Measurements from ENCODE around the gene LRRFIP1.
"Not testable (repeated sequence)": the region's sequence is repeated elsewhere in the genome, so short reads cannot be mapped to it uniquely, and the experiment has no call there.

The LRRFIP1 gene

DNA sequence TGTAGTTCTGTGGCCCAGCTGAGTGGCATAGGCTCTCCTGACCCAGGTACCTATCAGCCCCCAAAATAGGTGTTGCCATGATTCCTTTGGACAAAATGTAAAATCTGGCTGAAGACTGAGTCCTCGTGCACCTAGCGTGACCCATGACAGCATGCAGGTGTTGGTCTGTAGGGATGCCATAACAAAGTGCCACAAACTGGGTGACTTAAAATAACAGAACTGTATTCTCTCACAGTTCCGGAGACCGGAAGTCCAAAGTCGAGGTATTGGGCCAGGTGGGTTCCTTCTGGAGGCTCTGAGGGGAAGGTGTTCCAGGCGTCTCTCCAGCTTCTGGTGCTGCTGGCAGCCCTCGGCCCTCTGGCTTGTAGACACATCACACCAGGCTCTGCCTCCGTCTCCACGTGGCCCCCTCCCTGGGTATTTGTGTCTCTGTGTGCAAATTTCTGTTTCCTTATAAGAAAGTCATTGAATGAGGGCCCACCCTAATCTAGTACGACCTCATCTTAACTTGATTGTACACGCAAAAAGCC is 34.5 kb downstream of the LRRFIP1 start:
- DNase-seq (ENCODE audit: low read depth in 2 of 2): no peak

DNA sequence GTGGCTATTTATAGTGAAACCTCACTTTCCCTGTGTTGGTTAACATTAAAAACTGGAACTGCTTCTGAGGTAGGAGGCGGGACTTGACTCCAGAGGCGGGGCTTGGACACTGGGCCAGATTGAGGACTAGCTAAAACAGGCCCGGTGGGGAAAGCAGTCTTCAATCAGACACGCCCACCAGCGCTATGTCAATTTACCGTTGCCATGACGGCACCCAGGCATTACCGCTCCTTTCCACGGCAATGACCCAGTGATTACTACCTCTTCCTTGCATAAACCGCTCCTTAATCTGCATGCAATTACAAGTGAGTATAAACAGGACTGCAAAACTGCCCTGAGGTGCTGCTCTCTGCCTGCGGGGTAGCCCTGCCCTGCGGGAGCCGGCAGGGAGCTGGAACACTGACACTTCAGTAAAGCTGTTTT is 35.3 kb downstream of the LRRFIP1 start:
- DNase-seq (ENCODE audit: low read depth in 2 of 2): peak; percentile 41 to 44

DNA sequence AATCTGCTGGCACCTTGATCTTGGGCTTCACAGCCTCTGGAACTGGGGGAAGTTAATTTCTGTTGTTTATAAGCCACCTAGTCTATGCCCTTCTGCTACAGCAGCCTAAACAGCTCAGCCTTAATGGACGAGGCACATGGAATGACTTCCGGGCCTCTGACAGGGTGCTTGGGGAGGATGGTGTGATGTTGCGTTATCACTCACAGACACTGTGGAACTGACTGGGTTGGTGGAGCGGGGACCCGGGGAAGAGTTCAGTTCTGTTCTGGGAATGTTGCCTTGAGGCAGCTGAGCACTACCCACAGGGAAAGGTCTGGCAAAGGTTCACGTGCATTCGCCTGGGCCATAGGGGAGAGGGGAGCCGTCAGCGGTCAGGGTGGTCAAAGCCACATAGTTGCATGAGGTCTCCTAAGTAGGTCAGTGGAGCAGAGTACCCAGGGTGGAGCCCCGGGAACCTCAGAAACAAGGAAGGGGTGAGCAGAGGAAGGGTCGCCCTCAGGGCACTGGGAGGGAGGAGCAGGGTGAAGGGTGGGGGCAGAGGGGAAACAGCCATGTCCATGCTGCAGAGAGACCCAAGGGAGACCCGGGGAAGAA is 36.2 kb downstream of the LRRFIP1 start:
- DNase-seq (ENCODE audit: low read depth in 2 of 2): no peak

DNA sequence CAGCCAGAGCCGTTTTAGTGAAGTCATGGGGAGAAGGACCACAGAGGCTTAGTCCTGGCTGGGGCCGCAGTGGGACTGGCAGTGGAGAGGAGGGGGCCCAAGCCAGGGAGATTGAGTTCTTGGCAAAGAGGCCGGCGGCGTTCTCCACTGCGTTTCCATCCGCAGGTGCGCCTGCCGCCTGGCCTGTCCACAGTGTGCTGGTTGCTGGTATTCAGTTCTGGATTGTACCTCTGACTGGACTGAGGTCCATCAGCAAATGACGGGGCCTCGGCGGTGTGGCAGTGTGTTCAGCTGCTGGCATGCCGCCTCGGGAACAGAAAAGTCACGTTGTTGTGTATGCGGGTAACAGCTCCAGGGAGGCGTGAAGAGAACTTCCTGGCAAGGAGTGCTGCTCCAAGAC is 36.8 kb downstream of the LRRFIP1 start:
- DNase-seq (ENCODE audit: low read depth in 2 of 2): no peak

DNA sequence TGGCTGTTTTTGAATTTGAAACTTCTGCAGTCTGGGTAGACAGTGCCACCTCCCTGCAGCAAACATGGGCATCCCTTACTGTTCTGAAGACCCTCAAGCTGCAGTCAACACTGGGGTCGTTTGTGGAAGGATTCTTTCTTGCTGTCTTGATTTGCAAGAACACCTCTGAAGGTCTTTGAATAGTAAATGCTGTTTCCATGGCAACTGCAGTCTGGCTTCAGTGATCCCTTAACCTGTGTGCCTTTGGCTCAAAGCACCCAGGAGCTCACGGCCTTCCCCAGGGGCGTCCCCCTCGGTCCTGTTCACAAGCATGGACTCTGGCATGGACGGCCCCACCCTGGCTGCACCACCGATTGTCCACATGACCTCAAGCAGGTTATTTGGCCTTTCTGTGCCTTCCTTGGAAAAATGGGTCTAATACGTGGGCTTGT is 38.3 kb downstream of the LRRFIP1 start:
- no peak for DNase-seq (ENCODE audit: low read depth in 2 of 2)

DNA sequence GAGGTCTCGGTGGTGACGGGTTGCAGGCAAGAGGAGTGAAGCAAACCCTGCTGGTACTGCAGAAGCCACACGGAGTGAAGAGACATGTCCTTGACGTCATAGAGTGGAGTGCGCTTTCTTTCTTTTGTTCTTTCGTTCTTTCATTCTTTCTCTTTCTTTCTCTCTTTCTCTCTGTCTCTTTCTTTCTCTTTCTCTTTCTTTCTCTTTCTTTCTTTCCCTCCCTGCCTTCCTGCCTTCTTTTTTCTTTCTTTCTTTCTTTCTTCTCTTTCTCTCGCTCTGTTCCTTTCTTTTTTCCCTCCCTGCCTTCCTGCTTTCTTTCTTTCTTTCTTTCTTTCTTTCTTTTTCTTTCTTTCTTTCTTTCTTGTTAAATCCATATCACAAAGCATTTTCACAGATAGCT is 39.2 kb downstream of the LRRFIP1 start:
- DNase-seq (ENCODE audit: low read depth in 2 of 2): no peak

DNA sequence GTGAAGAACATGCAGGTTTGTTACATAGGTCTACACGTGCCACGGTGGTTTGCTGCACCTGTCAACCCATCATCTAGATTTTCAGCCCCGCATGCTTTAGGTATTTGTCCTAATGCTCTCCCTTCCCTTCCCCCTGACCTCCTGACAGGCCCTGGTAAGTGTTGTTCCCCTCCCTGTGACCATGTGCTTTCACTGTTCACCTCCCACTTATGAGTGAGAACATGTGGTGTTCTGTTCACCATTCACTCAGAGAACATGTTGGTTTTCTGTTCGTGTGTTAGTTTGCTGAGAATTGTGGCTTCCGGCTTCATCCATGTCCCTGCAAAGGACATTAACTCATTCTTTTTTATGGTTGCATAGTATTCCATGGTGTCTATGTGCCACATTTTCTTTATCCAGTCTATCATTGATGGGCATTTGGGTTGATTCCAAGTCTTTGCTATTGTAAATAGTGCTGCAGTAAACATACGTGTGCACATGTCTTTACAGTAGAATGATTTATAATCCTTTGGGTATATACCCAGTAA is 39.7 kb downstream of the LRRFIP1 start:
- not testable (repeated sequence) for DNase-seq (ENCODE audit: low read depth in 2 of 2)

DNA sequence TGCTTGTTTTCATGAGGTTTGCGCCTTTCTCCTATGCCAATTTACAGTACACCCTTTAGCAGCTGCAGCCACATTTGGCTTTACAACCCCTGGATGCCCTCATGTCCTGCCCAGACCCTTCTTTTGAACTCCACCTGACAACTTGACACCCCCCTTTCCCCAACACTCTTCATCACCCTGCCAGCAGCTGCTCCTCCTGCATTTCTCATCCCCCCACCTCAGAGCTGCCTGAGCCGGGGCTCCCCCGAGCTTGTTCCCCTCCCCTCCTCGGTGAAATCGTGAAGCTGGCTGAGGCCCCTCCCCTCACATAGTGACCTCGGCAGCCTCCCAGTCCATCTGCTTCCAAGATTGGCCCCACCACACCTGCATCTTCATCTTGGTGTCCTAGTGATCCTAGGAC is 40.5 kb downstream of the LRRFIP1 start:
- no peak for DNase-seq (ENCODE audit: low read depth in 2 of 2)

DNA sequence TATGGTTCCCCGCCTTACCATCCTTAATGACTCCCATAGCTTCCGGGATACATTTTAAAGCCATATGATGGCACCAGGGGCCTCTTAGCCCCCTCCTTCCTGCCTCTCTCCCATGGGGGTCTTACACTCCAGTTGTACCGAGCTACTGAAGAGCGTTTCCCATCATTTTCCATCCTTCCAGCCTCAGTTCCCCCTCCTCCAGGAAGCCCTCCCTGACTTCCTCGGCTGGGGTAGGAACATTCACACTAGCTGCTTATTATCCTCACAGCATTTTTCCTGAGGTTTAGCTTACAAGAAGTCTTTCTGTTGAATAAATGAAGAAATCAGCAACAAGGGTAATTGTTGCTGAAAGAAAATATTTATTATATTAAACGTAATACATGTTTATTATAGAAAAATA is 41.1 kb downstream of the LRRFIP1 start:
- no peak for DNase-seq (ENCODE audit: low read depth in 2 of 2)

DNA sequence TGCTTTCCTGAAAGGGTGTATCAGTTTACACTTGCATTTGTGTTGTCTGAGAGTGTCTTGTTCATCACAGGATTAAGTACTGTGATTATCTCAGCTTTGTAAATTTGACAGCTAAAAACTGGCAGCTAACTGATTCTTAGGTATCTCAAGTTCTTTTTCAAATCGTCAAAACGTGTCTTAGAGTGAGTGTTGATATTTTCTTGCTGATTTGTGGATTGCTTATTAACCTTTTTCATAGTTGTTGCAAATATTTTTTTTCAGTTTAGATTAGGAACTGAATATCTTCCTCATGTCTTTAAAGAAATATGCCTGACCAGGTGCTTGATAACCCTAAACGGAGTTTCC is 41.9 kb downstream of the LRRFIP1 start:
- DNase-seq (ENCODE audit: low read depth in 2 of 2): no peak

DNA sequence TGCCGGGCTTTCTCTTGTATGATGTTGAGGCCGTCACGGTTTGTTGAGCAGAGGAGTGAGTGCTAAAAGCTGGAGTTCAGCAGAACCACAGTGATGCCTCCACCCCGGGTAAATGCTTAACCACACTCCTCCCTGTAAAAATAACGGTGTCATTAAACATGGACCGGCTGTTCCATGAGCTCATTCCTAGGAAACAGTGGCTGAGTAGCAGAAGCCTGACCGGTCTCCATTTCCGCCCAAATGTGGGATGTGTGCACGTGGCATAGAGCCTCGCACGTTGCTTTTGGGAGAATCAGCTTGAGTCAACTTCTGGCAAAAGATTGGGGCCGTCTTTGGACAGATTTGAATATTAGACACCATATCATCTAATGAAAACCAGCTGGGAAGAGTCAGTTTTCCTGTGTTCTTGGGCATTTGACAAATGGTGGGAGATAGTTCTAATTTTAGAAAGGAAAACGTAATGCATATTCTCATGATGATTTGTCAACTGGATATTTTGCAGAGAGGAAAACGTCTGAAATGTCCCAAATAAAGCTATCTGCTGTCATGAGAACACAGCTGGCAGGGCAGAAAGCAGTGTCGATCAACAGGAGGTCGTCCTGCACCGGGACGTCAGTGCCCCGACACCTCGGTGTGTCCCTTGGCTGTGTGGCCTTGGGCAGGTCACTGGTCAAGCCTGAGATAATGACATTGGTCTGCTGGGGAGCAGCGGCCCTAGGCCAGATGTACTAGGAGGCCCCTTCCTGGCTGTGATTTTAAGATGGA is 42.4 kb downstream of the LRRFIP1 start:
- DNase-seq (ENCODE audit: low read depth in 2 of 2): no peak

DNA sequence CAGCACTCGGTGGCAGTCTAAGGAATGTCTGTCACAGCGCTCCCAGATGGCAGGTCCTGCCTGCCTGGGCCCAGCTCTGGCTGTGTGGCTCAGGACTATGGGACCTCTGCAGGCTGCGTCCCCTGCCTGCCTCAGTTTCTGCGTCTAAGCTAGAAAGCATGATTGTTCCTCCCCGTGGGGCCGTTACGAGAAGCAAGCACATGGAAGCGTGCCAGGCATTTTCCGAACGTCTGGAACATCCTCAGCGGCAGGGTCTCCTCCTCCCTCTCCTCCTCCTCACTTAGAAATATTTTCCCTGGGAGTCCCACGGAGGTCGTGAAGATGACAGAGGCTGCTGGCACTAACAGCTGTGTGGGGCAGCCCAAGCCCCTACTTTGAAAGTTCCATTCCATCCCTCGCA is 43.3 kb downstream of the LRRFIP1 start:
- no peak for DNase-seq (ENCODE audit: low read depth in 2 of 2)

DNA sequence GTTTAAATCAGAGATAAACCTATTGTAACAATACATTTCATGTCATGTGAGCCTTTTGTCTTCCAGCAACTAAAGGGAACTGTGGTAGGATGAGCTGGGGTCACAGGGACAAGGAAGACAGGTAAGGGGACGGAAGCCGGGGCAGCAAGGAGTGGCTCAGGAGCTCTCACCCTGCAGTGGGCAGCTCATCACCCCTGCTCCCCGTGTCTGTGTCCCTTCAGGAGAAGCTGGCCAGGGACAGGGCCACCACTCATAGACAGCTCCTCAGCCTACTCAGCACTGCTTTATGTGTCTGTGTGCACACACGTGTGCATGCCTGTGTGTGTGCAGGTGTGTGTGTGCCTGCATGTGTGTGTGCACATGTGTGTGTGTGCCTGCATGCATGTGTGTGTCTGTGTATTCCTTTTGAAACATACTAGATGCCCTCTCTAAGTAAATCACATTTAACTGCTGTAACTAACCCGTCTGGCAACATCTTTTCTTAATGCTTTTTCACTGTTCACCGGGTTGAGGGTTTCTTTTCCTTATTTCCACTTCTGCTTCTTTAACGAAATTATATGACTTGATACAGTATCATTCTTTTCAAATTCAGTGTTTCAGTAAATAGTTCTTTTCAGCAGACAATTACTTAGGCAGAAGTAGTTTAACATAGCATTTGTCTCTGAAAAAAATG is 44.2 kb downstream of the LRRFIP1 start:
- DNase-seq (ENCODE audit: low read depth in 2 of 2): no peak

DNA sequence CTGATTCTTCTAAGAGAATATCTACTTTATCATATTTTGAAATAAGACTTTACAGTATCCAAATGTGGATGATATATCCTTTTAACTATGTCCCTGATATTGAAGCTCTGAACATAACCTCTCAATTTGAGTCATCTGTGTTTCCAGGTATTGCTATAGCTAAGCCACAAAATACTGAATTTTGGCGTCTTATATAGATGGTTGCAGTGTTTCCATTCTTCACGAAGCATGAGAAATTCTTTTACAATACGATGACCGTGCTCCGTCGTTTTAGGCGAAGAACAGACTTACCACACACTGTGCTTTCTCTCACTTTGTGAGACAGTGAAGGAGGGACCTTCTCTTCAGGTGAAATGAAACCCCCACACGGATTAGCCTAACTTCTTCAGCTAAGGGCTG is 45.3 kb downstream of the LRRFIP1 start:
- DNase-seq (ENCODE audit: low read depth in 2 of 2): no peak

DNA sequence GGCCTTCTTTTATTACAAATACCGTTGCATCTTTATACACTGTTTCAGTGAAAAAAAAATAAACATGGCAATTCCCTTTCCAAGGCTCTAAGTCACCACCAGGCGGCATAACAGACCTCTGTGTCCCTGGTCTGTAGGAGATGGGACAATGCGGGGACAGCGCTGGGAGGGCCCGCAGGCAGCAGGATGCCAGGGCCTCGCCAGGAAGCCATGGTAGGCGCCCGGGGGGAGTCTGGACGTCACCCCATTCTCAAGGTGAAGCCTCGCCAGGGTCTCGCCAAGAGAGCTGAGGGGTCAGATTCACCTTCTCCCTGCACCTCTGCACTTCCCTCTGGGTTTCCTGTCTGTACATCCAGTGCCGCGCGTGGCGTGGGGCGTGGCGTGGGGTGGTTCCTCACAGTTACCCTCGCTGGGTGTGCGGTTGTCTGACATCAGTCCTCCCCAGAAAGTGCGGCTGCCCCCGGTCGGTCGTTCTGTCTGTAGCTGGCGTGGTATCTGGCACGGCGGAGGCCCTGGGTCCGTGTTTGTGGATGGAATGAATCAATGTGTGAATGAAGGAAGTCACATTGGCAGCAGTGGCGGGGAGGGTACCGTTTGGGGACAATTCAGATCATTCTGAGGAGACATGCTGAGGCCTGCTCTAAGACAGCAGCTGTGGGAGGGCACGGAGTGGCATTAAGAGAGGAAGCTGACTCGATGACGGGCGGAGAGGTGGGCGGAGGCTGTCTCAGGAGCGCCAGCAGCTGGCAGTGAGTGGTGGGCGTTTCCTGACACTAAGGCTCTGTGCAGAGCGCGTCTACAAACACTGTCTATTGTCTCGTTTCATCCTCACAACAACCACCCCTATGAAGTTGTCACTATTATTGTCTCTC is 46.0 kb downstream of the LRRFIP1 start:
- peak; percentile 72 to 81 for DNase-seq (ENCODE audit: low read depth in 2 of 2)

DNA sequence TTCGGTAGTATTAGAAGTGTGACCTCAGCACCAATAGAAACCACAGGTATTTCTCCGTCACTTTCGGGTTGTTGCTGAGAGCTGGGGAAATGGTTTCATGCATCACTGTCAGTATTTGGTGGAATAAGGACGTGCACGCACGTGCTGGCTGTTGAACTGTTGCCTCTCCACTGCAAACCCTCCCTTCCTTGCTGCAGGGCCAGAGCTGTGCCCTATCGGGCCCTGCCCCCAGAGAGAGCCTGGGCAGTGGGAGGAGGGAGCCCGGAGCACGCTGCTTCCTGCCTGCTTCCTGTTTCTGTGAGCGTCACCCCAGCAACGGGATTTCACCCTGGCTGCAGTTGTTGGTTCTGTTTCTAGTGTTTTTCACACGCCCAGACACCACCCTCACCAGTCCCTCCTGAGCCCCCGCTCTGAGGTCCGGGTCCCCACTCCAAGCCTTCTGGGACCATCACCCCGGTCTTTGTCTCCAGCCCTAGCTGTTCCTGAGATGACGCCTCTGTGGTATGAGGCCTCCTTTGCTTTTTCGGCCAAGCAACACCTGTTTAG is 47.4 kb downstream of the LRRFIP1 start:
- peak in 1 of 2 donors; percentile 57 for DNase-seq (ENCODE audit: low read depth in 2 of 2)

DNA sequence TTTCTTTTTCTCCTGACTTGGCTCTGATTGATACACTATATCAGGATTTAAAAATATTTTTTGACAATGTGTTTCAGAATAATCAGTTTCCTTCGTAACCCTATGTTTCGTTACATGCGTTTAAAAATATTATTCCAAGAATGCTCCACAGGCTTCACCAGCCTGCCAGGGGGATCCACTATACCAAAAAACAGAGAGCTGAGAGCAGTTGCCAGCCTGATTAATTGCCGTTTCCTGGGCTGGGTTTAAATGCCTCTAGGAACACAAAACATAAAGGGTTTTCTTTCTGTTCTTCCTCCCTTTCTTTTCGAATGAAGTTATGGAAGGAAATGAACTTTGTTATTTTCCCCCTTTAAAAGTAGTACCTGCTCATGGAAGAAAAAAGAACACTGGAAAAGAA is 47.9 kb downstream of the LRRFIP1 start:
- no peak for DNase-seq (ENCODE audit: low read depth in 2 of 2)

DNA sequence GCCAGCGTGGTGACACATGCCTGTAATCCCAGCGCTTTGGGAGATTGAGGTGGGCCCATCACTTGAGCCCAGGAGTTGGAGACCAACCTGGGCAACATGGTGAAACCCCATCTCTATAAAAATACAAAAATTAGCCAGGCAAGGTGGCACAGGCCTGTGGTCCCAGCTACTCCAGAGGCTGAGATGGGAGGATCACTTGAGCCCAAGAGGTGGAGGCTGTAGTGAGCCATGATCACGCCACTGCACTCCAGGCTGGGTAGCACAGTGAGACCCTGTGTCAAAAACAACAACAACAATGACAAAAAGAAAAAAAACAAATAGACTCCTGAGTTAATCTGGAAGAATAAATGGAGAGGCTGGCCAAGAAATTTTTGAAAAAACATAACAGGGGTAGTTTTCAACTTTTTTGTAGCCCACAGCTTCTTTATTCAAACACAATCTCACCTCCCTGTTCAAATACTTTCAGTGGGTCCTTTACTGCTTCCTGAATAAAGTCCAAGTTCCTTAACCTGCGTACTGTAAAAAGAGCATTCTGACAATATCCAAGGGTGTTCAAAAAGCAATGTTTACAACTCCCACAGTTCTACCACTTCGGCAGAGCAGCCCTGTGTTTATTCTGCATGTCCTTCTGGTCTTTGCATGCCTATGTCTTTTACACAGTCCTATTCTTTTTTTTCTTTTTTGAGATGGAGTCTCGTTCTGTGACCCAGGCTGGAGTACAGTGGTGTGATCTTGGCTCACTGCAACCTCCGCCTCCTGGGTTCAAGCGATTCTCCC is 53.5 kb downstream of the LRRFIP1 start:
- no peak for DNase-seq (ENCODE audit: low read depth in 2 of 2)

DNA sequence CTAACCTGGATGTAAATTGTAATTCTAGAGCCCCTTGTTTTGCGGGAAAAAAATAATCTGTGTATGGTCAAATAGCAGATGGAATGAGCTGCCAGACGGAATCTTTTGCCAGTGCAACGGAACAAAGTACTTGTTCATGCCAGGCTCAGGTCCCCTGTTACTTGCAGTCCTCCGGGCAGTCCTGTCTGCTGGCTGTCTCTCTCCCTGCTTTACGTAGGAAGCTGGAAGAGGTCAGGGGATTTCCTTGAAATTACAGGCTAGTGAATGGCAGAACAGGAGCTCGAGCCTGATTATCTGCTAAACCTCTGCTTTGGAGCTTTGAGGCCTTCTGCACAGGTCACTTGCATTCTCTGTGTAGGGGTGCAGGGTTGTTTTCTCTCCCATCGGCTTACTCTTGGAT is 54.8 kb downstream of the LRRFIP1 start:
- DNase-seq (ENCODE audit: low read depth in 2 of 2): no peak

DNA sequence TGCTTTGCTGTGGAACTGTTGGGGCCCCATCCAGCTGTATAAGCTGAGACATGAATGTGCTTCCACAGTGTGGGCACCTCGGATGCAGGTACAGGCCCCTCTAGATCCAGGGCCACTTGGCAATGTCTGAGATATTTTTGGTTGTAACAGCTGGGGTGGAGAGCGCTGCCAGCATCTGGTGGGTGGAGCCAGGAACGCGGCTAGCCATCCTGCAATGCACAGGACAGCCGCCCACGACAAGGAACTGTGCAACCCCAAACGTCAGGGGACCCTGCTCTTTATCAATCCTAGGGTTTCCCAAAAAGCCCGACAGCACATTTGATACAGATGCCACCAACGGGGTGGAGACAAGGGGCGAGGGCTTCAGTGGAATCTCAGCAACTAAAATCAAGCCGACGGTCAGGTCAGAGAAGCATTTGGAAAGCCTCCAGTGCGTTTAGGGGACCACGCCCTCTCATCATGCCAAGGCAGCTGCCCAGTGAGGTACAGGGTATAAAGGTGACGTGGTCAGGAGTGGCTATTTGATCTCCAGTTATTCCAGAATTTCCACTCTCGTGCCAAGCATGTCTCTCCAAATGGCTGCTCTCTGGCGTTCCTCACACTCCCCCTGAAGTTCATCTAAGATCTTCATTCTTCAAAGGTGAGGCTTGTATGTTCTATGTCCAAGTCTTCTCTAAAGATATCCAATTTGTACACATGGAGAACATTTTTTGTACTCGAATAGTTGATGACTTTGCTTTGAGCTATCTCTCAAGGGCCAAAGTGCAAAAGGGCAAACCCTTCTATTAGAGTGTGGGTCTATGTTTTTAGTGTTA is 55.7 kb downstream of the LRRFIP1 start:
- DNase-seq (ENCODE audit: low read depth in 2 of 2): no peak
